GM08714 (cell line): ENCODE results near the gene PXDC1.
"Not testable (repeated sequence)": the region's sequence is repeated elsewhere in the genome, so short reads cannot be mapped to it uniquely, and the experiment has no call there.

ENCODE experiments used
- H3K4me3 ChIP-seq: fragments of 200-500 bp; sonication (Bioruptor generic); 2 replicates; pipeline ENCODE4 v1.5.1; 2014; ENCODE audit warnings: mild to moderate bottlenecking, low read length, inconsistent platforms
- ZNF274 ChIP-seq: IDR thresholded peaks from 2 replicates; pipeline ENCODE4 v1.6.1; 2012; ENCODE audit warnings: mild to moderate bottlenecking, low read depth, low read length

PXDC1 gene

GRCh38 chr6:3727593-3728108, 23.9 kb downstream of the PXDC1 start:
- no peak for TF ChIP-seq ZNF274
- H3K4me3 ChIP-seq: no peak overlapping the region

DNA sequence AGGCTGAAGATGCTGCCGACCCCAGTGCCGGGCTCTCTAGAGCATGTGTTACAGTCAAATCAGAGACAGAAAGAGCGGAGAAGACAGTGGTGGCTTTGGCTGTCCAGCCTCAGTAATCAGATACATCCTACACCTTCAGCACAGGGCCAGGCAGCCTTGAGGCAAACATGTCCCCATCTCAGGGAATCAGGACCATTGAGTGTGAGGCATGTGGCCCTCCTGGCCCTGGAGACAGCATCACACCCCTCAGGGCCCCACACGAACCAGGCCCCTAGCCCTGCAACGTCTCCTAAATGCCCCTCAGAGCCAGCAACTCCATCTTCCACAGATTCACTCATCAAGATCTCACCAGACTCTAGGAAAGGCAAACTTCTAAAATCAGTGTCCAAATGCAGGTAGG, 24.5 kb downstream of the PXDC1 start:
- no peak for TF ChIP-seq ZNF274
- H3K4me3 ChIP-seq: no peak overlapping the region

GRCh38 chr6:3726421-3726820, 25.1 kb downstream of the PXDC1 start:
- no peak overlapping the region for H3K4me3 ChIP-seq
- no peak for TF ChIP-seq ZNF274

- no peak for TF ChIP-seq ZNF274
- no peak overlapping the region for H3K4me3 ChIP-seq
Observed at GRCh38 chr6:3725145-3726047, 26.1 kb downstream of the PXDC1 start.

- TF ChIP-seq ZNF274: no peak
- H3K4me3 ChIP-seq: no peak overlapping the region
Observed at GRCh38 chr6:3724451-3725144, 26.9 kb downstream of the PXDC1 start.

GRCh38 chr6:3723966-3724365, 27.5 kb downstream of the PXDC1 start:
- no peak overlapping the region for H3K4me3 ChIP-seq
- TF ChIP-seq ZNF274: no peak

- TF ChIP-seq ZNF274: no peak
- H3K4me3 ChIP-seq: no peak overlapping the region
Observed at GRCh38 chr6:3723251-3723650, 28.3 kb downstream of the PXDC1 start.

DNA sequence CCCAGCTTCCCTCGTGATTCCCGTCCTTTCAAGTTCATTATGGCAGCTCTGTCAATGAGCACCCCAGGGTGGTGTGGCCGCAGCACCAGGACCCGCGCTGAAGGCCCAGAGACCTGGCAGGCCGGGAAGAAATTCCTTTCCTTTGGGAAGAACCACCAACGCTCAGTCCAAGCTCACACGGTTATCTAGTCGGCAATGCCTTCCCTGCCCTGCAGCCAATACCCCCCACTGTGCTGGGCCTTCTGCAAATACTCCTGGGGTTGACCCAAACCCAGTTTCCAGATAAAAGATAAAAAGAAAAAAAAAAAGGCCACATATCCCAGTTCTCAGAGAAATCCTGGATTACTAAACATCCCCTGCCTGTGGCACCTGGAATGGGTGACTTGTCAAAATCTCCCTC, 28.7 kb downstream of the PXDC1 start:
- no peak for TF ChIP-seq ZNF274
- H3K4me3 ChIP-seq: no peak overlapping the region

- no peak for TF ChIP-seq ZNF274
- H3K4me3 ChIP-seq: no peak overlapping the region
Observed at GRCh38 chr6:3721810-3722621, 29.5 kb downstream of the PXDC1 start.

DNA sequence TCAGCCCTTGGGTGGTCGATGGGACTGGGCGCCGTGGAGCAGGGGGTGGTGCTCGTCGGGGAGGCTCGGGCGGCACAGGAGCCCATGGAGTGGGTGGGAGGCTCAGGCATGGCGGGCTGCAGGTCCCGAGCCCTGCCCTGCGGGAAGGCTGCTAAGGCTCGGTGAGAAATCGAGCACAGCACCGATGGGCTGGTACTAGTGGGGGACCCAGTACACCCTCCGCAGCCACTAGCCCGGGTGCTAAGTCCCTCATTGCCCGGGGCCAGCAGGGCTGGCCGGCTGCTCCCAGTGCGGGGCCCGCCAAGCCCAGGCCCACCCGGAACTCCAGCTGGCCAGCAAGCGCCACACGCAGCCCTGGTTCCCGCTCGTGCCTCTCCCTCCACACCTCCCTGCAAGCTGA, 30.7 kb downstream of the PXDC1 start:
- not testable (repeated sequence) for H3K4me3 ChIP-seq

GRCh38 chr6:3719462-3720308, 31.8 kb downstream of the PXDC1 start:
- no peak for TF ChIP-seq ZNF274

DNA sequence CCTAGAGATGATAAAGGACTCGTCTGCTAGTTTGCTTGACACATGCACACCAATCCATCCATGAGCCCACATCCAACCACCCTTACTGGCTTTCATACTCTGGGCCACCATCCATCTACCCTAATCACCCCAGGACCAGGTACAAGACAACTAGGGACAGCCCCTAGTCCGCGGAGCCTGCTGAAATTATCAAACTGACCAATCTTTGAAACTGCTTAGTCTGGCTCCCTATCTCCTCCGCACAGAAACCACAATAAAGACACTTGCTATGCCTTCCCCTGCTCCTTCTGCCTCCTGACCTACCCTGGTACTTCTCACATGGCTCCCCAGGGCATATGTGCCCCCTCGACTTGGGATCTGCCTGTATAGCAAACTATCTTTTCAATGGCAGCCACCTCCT, 33.1 kb downstream of the PXDC1 start:
- TF ChIP-seq ZNF274: no peak
- H3K4me3 ChIP-seq: no peak overlapping the region

More at GRCh38 chr6:3719462-3720308, 31.8 kb downstream of the PXDC1 start:
- H3K4me3 ChIP-seq: no peak overlapping the region

DNA sequence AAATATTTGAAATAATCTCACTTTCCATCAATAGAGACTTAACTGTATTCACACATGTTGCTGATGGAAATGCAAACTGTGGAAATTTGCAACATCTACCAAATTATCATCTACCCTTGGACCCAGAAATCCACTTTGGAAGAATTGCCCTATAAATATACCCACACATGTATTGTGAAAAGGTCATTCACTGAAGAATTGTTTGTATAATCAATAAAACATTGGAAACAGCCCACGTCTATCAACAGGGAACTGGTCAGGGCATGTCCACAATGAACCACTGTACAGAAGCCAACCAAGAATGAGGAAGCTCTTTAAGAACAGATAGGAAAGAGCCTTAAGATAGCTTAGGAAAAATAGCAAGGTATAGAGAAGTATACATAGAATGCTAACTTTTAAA, 36.2 kb downstream of the PXDC1 start:
- no peak for TF ChIP-seq ZNF274
- H3K4me3 ChIP-seq: no peak overlapping the region

DNA sequence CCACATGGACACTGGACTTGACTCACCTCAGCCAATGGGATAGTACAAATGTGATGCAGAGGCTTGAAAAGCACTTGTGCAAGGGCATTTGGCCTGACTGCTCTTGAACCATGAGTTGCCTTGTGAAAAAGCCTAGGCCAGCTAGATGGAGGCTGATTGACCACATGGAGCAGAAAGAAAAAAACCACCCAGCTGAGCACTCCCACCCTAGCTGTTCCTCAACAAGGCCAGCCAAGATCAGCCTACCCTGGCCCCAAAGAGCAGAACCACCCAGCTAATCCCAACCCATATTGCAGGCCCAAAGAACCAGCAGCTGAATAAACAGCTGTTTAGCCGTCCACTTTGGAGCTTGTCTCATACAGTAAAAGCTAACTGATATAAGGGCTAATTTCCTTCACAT, 36.7 kb downstream of the PXDC1 start:
- no peak for TF ChIP-seq ZNF274
- H3K4me3 ChIP-seq: no peak overlapping the region
